Measurements from ENCODE around the gene HDAC2. TPM values are rescaled to one million over a fixed set of nuclear protein-coding genes. Genes with fewer than 3 reads are reported as not detected.

The HDAC2 gene
- total and polyA plus RNA-seq, 2 donors, result 68.6 to 87.8 TPM

DNA sequence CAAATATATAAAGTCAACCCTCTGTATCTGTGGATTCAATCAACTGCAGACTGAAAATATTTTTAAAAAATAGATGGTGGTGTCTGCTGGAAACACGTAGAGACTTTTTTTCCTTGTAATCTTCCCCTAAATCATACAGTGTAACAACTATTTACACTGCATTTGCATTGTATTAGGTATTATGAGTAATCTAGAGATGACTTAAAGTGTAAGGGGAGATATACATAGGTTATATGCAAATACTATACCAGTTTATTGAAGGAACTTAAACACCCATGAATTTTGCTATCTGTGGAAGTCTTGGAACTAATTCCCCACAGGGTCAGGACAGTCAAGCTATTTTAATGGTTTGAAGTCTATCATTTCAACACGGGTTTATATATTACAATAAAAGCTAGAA is 10.2 kb downstream of the HDAC2 start:
- H3K4me1 ChIP-seq (ENCODE audit: control insufficient read depth in 2 of 2, insufficient read depth in 2 of 2, low read length in 2 of 2), result no peaks in the 10 kb centered on the region
- no peaks in the 10 kb centered on the region for H3K27me3 ChIP-seq (ENCODE audit: control insufficient read depth in 2 of 2, insufficient read depth in 1 of 2, low read length in 1 of 2)
- no peak for DNase-seq (ENCODE audit: low read depth in 6 of 9, low spot score in 9 of 9)
- H3K36me3 ChIP-seq (ENCODE audit: control insufficient read depth in 2 of 2, insufficient read depth in 2 of 2, low read length in 1 of 2), result peaks cover 0 to 21% of the 10 kb centered on the region in 2 donors
- H3K4me3 ChIP-seq (ENCODE audit: low read length in 2 of 2), result no peak overlapping the region
- no peak overlapping the region for H3K27ac ChIP-seq (ENCODE audit: low read depth in 1 of 2, low read length in 1 of 2)
- WGBS, result 93% methylated on average over 2 of the region's 2 CpGs
- no peaks in the 10 kb centered on the region for H3K9me3 ChIP-seq (ENCODE audit: control insufficient read depth in 2 of 2, insufficient read depth in 1 of 2, low read length in 1 of 2)

DNA sequence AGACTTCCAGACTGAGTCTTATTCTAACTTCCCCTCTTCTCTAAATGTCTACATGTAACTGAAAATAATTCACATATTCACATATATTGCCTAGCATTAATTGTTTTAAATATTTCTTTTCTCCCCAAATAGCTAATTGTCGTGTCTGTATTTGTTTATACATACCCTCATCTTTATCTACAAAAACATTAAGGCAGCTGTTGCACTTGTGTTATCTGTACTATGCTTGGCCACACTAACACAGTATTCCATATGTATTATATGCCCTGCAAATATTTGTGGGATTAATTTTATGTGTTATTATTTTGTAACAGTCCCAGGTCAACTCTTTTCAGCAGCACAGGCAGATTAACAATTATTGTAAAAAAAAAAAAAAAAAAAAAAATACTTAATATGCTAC is 11.7 kb downstream of the HDAC2 start:
- whole genome bisulfite sequencing, result 98% methylated on average over 1 of the region's 1 CpG
- Histone ChIP-seq H3K36me3 (ENCODE audit: control insufficient read depth in 2 of 2, insufficient read depth in 2 of 2, low read length in 1 of 2) (peaks cover 5 to 35% of the 10 kb centered on the region in 2 donors), H3K27me3 (ENCODE audit: control insufficient read depth in 2 of 2, insufficient read depth in 1 of 2, low read length in 1 of 2) (no peaks in the 10 kb centered on the region), H3K9me3 (ENCODE audit: control insufficient read depth in 2 of 2, insufficient read depth in 1 of 2, low read length in 1 of 2) (no peaks in the 10 kb centered on the region), H3K4me3 (ENCODE audit: low read length in 2 of 2) (no peak overlapping the region), H3K4me1 (ENCODE audit: control insufficient read depth in 2 of 2, insufficient read depth in 2 of 2, low read length in 2 of 2) (no peaks in the 10 kb centered on the region), H3K27ac (ENCODE audit: low read depth in 1 of 2, low read length in 1 of 2) (no peak overlapping the region)
- DNase-seq (ENCODE audit: low read depth in 6 of 9, low spot score in 9 of 9), result no peak

DNA sequence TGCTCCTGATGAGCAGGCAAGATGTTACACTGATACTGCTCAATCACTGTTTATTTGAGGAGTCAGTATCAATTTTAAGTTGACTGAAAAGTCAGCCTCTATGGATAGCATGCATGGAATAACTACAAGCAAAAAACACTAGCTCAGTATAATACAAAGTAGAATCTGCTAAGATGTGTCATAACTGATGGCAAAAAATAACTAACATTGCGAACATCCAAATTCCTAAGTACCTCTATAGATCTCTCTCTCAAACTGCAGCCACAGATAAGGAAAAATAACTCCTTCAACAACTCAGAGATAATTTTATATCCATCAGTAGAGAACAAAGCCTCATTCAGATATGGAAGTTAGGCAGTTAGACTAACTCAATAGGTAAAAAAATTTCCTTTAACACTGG is 16.3 kb downstream of the HDAC2 start:
- H3K4me1 ChIP-seq (ENCODE audit: control insufficient read depth in 2 of 2, insufficient read depth in 2 of 2, low read length in 2 of 2), result no peaks in the 10 kb centered on the region
- no peak overlapping the region for H3K4me3 ChIP-seq (ENCODE audit: low read length in 2 of 2)
- DNase-seq (ENCODE audit: low read depth in 6 of 9, low spot score in 9 of 9), result no peak
- 98% methylated on average over 1 of the region's 1 CpG for WGBS
- no peaks in the 10 kb centered on the region for H3K27me3 ChIP-seq (ENCODE audit: control insufficient read depth in 2 of 2, insufficient read depth in 1 of 2, low read length in 1 of 2)
- H3K9me3 ChIP-seq (ENCODE audit: control insufficient read depth in 2 of 2, insufficient read depth in 1 of 2, low read length in 1 of 2), result no peaks in the 10 kb centered on the region
- peaks cover 5 to 72% of the 10 kb centered on the region in 2 donors for H3K36me3 ChIP-seq (ENCODE audit: control insufficient read depth in 2 of 2, insufficient read depth in 2 of 2, low read length in 1 of 2)
- H3K27ac ChIP-seq (ENCODE audit: low read depth in 1 of 2, low read length in 1 of 2), result no peak overlapping the region

DNA sequence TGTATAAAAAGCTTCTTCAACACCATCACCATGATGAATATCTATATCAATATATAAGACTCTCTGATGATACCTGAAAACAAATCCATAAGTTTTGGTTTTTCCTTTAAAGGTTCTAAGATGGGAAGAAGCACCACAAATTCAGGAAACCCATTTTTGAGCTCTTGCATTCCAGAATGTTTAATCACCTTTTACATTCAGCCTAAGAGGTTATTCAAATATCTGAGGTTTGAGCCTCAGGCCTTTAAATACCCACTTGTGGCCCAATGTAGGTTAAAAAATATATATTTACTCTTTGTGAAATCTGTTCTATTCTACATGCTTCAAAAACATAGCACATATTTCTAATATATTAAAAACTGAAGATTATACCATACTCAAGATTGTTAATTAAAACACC is 17.6 kb downstream of the HDAC2 start:
- DNase-seq (ENCODE audit: low read depth in 6 of 9, low spot score in 9 of 9), result no peak
- Histone ChIP-seq H3K9me3 (ENCODE audit: control insufficient read depth in 2 of 2, insufficient read depth in 1 of 2, low read length in 1 of 2) (no peaks in the 10 kb centered on the region), H3K27ac (ENCODE audit: low read depth in 1 of 2, low read length in 1 of 2) (no peak overlapping the region), H3K4me3 (ENCODE audit: low read length in 2 of 2) (no peak overlapping the region), H3K27me3 (ENCODE audit: control insufficient read depth in 2 of 2, insufficient read depth in 1 of 2, low read length in 1 of 2) (no peaks in the 10 kb centered on the region), H3K36me3 (ENCODE audit: control insufficient read depth in 2 of 2, insufficient read depth in 2 of 2, low read length in 1 of 2) (peaks cover 5 to 74% of the 10 kb centered on the region in 2 donors), H3K4me1 (ENCODE audit: control insufficient read depth in 2 of 2, insufficient read depth in 2 of 2, low read length in 2 of 2) (no peaks in the 10 kb centered on the region)

DNA sequence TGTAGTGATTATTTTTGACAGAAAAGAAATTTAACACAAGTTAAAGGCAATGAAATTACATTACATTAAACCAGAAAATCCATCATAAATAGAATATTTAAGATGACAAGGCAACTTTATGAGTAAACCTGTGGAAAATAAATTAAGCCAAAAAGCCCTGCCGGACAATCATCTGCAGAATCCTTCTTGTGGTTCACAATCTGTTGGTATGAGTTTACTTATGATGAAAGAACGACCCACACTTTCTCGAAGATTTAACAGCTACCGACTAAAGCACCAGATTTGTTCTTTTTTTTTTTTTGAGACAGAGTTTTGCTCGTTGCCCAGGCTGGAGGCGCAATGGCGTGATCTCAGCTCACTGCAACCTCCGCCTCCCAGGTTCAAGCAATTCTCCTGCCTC is 21.4 kb downstream of the HDAC2 start:
- Histone ChIP-seq H3K9me3 (ENCODE audit: control insufficient read depth in 2 of 2, insufficient read depth in 1 of 2, low read length in 1 of 2) (no peaks in the 10 kb centered on the region), H3K27ac (ENCODE audit: low read depth in 1 of 2, low read length in 1 of 2) (no peak overlapping the region), H3K4me3 (ENCODE audit: low read length in 2 of 2) (no peak overlapping the region), H3K4me1 (ENCODE audit: control insufficient read depth in 2 of 2, insufficient read depth in 2 of 2, low read length in 2 of 2) (no peaks in the 10 kb centered on the region), H3K27me3 (ENCODE audit: control insufficient read depth in 2 of 2, insufficient read depth in 1 of 2, low read length in 1 of 2) (no peaks in the 10 kb centered on the region), H3K36me3 (ENCODE audit: control insufficient read depth in 2 of 2, insufficient read depth in 2 of 2, low read length in 1 of 2) (peaks cover 1 to 71% of the 10 kb centered on the region in 2 donors)
- WGBS, result over 99% methylated on average over 8 of the region's 8 CpGs
- DNase-seq (ENCODE audit: low read depth in 6 of 9, low spot score in 9 of 9), result no peak

DNA sequence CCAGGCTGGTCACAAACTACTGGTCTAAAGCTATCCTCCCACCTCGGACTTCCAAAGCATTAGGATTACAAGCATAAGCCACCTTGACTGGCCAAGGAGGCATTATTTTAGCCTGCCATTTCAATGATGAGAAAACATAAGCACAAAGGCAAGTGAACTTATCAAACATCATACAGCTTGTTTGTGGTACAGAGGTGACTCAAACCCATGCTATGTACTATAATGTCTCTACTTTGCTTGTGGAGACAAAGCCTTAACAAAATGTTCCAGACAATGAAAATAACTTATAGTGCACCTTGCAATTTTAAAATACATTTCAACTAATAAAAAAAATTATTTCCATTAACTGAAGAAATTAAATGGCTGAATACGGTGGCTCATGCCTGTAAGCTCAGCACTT is 26.2 kb downstream of the HDAC2 start:
- Histone ChIP-seq H3K27ac (ENCODE audit: low read depth in 1 of 2, low read length in 1 of 2) (no peak overlapping the region), H3K9me3 (ENCODE audit: control insufficient read depth in 2 of 2, insufficient read depth in 1 of 2, low read length in 1 of 2) (no peaks in the 10 kb centered on the region), H3K4me3 (ENCODE audit: low read length in 2 of 2) (no peak overlapping the region), H3K4me1 (ENCODE audit: control insufficient read depth in 2 of 2, insufficient read depth in 2 of 2, low read length in 2 of 2) (no peaks in the 10 kb centered on the region), H3K36me3 (ENCODE audit: control insufficient read depth in 2 of 2, insufficient read depth in 2 of 2, low read length in 1 of 2) (peaks cover 4 to 67% of the 10 kb centered on the region in 2 donors), H3K27me3 (ENCODE audit: control insufficient read depth in 2 of 2, insufficient read depth in 1 of 2, low read length in 1 of 2) (no peaks in the 10 kb centered on the region)
- WGBS, result 95% methylated on average over 2 of the region's 2 CpGs
- DNase-seq (ENCODE audit: low read depth in 6 of 9, low spot score in 9 of 9), result no peak

DNA sequence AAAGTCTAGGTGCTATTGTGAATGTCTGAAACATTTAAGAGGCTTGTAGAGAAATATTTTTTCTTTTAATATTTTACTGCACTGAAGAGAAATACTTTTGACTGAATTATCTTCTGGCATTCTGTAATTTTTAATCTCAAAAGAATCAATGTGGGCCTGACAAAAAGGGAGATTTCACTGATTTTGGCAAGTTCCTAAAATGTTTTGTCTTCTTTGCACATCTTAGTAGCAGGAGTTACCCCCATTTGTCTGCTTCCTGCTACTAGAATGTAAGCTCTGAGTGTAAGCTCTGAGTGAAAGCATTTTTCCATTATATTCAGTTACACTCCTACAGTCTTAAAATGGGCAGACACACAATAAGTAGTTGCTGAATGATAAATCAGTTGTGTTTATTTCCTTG is 31.1 kb downstream of the HDAC2 start:
- no peaks in the 10 kb centered on the region for H3K9me3 ChIP-seq (ENCODE audit: control insufficient read depth in 2 of 2, insufficient read depth in 1 of 2, low read length in 1 of 2)
- H3K36me3 ChIP-seq (ENCODE audit: control insufficient read depth in 2 of 2, insufficient read depth in 2 of 2, low read length in 1 of 2), result peaks cover 7 to 57% of the 10 kb centered on the region in 2 donors
- DNase-seq (ENCODE audit: low read depth in 6 of 9, low spot score in 9 of 9), result no peak
- H3K27ac ChIP-seq (ENCODE audit: low read depth in 1 of 2, low read length in 1 of 2), result no peak overlapping the region
- no peaks in the 10 kb centered on the region for H3K4me1 ChIP-seq (ENCODE audit: control insufficient read depth in 2 of 2, insufficient read depth in 2 of 2, low read length in 2 of 2)
- H3K4me3 ChIP-seq (ENCODE audit: low read length in 2 of 2), result no peak overlapping the region
- no peaks in the 10 kb centered on the region for H3K27me3 ChIP-seq (ENCODE audit: control insufficient read depth in 2 of 2, insufficient read depth in 1 of 2, low read length in 1 of 2)

DNA sequence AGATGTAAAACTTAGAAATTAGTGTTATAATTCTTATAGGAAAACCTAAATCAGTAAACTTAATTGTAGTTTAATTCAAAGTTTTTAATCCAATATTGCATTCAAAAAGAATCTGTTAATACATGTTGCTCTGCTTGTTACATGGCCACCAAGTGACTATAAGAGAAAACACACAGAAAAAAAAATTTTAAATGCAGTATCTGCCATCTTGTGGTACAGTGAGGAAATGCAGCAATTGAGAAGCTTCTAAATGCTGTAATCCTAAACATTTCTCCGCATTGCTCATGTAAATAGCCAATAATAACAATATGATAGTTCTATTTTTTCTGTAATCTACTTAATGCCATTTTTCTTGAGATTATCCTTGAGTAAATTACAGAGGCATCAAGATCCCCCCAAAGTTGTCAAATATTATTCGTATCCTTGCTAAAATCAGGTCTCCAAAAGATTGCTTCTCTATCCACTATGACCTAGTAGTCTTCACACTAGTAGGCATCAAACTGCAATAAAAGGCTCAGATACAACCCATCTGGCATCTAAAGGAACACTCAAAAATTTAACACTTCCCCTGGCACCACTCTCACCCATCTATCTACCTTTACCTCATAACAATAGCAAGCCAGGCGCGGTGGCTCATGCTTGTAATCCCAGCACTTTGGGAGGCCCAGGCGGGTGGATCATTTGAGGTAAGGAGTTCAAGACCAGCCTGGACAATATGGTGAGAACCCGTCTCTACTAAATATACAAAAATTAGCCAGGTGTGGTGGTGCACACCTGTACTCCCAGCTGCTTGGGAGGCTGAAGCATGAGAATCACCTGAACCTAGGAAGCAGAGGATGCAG is 34.6 kb downstream of the HDAC2 start:
- Histone ChIP-seq H3K9me3 (ENCODE audit: control insufficient read depth in 2 of 2, insufficient read depth in 1 of 2, low read length in 1 of 2) (peaks cover 0 to 6% of the 10 kb centered on the region in 2 donors), H3K27me3 (ENCODE audit: control insufficient read depth in 2 of 2, insufficient read depth in 1 of 2, low read length in 1 of 2) (no peaks in the 10 kb centered on the region), H3K4me1 (ENCODE audit: control insufficient read depth in 2 of 2, insufficient read depth in 2 of 2, low read length in 2 of 2) (no peaks in the 10 kb centered on the region), H3K4me3 (ENCODE audit: low read length in 2 of 2) (no peak overlapping the region), H3K27ac (ENCODE audit: low read depth in 1 of 2, low read length in 1 of 2) (no peak overlapping the region), H3K36me3 (ENCODE audit: control insufficient read depth in 2 of 2, insufficient read depth in 2 of 2, low read length in 1 of 2) (peaks cover 3 to 36% of the 10 kb centered on the region in 2 donors)
- DNase-seq (ENCODE audit: low read depth in 6 of 9, low spot score in 9 of 9), result peak; percentile 26 to 77 (median 42)
- WGBS, result 97% methylated on average over 6 of the region's 6 CpGs

DNA sequence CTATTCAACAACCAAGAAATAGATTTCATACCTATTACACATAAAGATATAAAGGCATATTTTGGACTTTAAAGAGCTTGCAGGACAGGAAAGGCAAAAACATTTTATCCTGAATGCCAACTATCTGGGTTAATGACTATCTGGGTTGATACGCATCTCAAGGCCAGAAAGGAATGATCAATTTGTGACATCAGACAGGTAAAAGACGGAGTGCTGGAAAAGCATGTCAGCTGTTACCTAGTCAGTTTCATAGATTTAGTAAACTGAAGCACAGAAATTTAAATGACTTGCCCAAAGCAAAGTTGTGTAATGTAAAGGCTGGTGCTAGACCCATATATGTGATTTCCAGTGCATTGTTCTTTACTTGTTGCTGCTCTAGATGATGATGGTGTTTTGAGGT is 36.8 kb downstream of the HDAC2 start:
- no peak for DNase-seq (ENCODE audit: low read depth in 6 of 9, low spot score in 9 of 9)
- Histone ChIP-seq H3K27ac (ENCODE audit: low read depth in 1 of 2, low read length in 1 of 2) (no peak overlapping the region), H3K4me1 (ENCODE audit: control insufficient read depth in 2 of 2, insufficient read depth in 2 of 2, low read length in 2 of 2) (no peaks in the 10 kb centered on the region), H3K27me3 (ENCODE audit: control insufficient read depth in 2 of 2, insufficient read depth in 1 of 2, low read length in 1 of 2) (no peaks in the 10 kb centered on the region), H3K4me3 (ENCODE audit: low read length in 2 of 2) (no peak overlapping the region), H3K9me3 (ENCODE audit: control insufficient read depth in 2 of 2, insufficient read depth in 1 of 2, low read length in 1 of 2) (peaks cover 0 to 13% of the 10 kb centered on the region in 2 donors), H3K36me3 (ENCODE audit: control insufficient read depth in 2 of 2, insufficient read depth in 2 of 2, low read length in 1 of 2) (peaks cover 2 to 19% of the 10 kb centered on the region in 2 donors)
- WGBS, result 100% methylated on average over 2 of the region's 2 CpGs
